Testis (tissue), 3 donors: Measurements from ENCODE around the gene UTP18. TPM values are rescaled to one million over a fixed set of nuclear protein-coding genes. Genes with fewer than 3 reads are reported as not detected.

ENCODE experiments used
- DNase-seq: peaks from one replicate; pipeline ENCODE4 v3.0.0-alpha.2; 2019
- H3K27ac ChIP-seq, 2 donors: fragments of 200-600 bp; sonication (generic); one replicate each; pipeline ENCODE4 v1.5.1; 2019
- H3K27me3 ChIP-seq: fragments of 200-600 bp; sonication (generic); one replicate; pipeline ENCODE4 v1.5.1; 2019
- H3K36me3 ChIP-seq: fragments of 200-600 bp; sonication (generic); one replicate; pipeline ENCODE4 v1.5.1; 2017; ENCODE audit warnings: low read depth; ENCODE audit errors: missing control alignments
- H3K4me1 ChIP-seq: fragments of 200-600 bp; sonication (generic); one replicate; pipeline ENCODE4 v1.5.1; 2019
- H3K4me3 ChIP-seq, 2 donors: fragments of 200-600 bp; sonication (generic); one replicate each; pipeline ENCODE4 v1.5.1; 2017 to 2019
- H3K9me3 ChIP-seq: fragments of 200-600 bp; sonication (generic); one replicate; pipeline ENCODE4 v1.5.1; 2017
- CTCF ChIP-seq, 3 experiments: fragments of 450-650 bp in 2 of 3; fragments of 200-600 bp in 1 of 3; sonication (generic) in 1 of 3; IDR thresholded peaks; one replicate each; pipeline ENCODE4 v1.5.1; 2016 to 2019; ENCODE audit warnings: antibody characterized with exemption in 3 of 3, mild to moderate bottlenecking in 2 of 3, moderate library complexity in 1 of 3
- POLR2A ChIP-seq: fragments of 450-650 bp; IDR thresholded peaks from one replicate; pipeline ENCODE4 v1.6.1; 2017; ENCODE audit warnings: antibody characterized with exemption, mild to moderate bottlenecking, moderate library complexity
- WGBS, 2 donors: methylation state at CpG; one replicate each; pipeline ENCODE4 v1.1.5; 2018; 5-methylcytosine and 5-hydroxymethylcytosine counted together
- intact Hi-C: fragments of 100-400 bp; cut with DNase I; formaldehyde crosslinking; loops from one replicate; pipeline ENCODE4 v1.15.1; 2023; ENCODE audit warnings: low total_unique reads
- polyA plus RNA-seq: library from polyadenylated mRNA; stranded (reverse); fragments of 350-450 nt; fragmentation: Illumina TruSeq; extraction: RNeasy Lipid Tissue Mini Kit (QIAGEN cat#74804); gene quantifications from one replicate; pipeline ENCODE4 v1.2.3, GENCODE V29; 2014; ENCODE audit warnings: low read depth, low replicate concordance; ENCODE audit not compliant: insufficient read depth
- total RNA-seq, 2 donors: library from RNA; depleted of rRNA; stranded (reverse); fragments of >200 nt; gene quantifications; one replicate each; pipeline ENCODE4 v1.2.3, GENCODE V29; 2016

UTP18 gene
- total and polyA plus RNA-seq, 3 donors from 2014 or later: 59.2 to 129 (median 71.2) TPM

GRCh38 chr17:51231999-51232398, 28.3 kb upstream of the UTP18 start:
- DNase-seq: no peak
- Histone ChIP-seq H3K9me3 (no peaks in the 10 kb centered on the region), H3K36me3 (no peaks in the 10 kb centered on the region), H3K4me3 (no peak overlapping the region), H3K4me1 (no peaks in the 10 kb centered on the region), H3K27ac (no peak overlapping the region), H3K27me3 (no peaks in the 10 kb centered on the region)
- intact Hi-C loops: no loop called here
- TF ChIP-seq CTCF (IDR thresholded peaks at IDR 0.05): no peak
- no peak for TF ChIP-seq POLR2A
- WGBS, 2 donors: 79 to 97% methylated on average over 4 of the region's 4 CpGs

GRCh38 chr17:51234162-51234561, 26.2 kb upstream of the UTP18 start:
- no peak for TF ChIP-seq CTCF (IDR thresholded peaks at IDR 0.05)

GRCh38 chr17:51238255-51238887, 22.0 kb upstream of the UTP18 start:
- no peak overlapping the region for H3K27ac ChIP-seq
- TF ChIP-seq POLR2A (no peak), CTCF (IDR thresholded peaks at IDR 0.05) (no peak)
- H3K27me3 ChIP-seq: no peaks in the 10 kb centered on the region
- no peaks in the 10 kb centered on the region for H3K9me3 ChIP-seq
- 84 to 86% methylated on average over 6 of the region's 6 CpGs for WGBS, 2 donors
- no peaks in the 10 kb centered on the region for H3K4me1 ChIP-seq
- H3K4me3 ChIP-seq: no peak overlapping the region
- intact Hi-C loops: no loop called here
- no peaks in the 10 kb centered on the region for H3K36me3 ChIP-seq
- DNase-seq: no peak

More at GRCh38 chr17:51234162-51234561, 26.2 kb upstream of the UTP18 start:
- intact Hi-C loops: no loop called here
- no peaks in the 10 kb centered on the region for H3K27me3 ChIP-seq
- no peaks in the 10 kb centered on the region for H3K9me3 ChIP-seq
- DNase-seq: no peak
- no peak overlapping the region for H3K4me3 ChIP-seq
- H3K36me3 ChIP-seq: no peaks in the 10 kb centered on the region
- H3K4me1 ChIP-seq: no peaks in the 10 kb centered on the region
- WGBS, 2 donors: 87 to 92% methylated on average over 6 of the region's 6 CpGs
- H3K27ac ChIP-seq: no peak overlapping the region

GRCh38 chr17:51240275-51240674, 20.1 kb upstream of the UTP18 start:
- Histone ChIP-seq H3K4me1 (no peaks in the 10 kb centered on the region), H3K36me3 (no peaks in the 10 kb centered on the region), H3K9me3 (no peaks in the 10 kb centered on the region), H3K27ac (no peak overlapping the region), H3K4me3 (no peak overlapping the region), H3K27me3 (no peaks in the 10 kb centered on the region)
- 69 to 76% methylated on average over 2 of the region's 2 CpGs for WGBS, 2 donors
- no peak for TF ChIP-seq POLR2A
- intact Hi-C loops: no loop called here
- DNase-seq: no peak

GRCh38 chr17:51244041-51244440, 16.3 kb upstream of the UTP18 start:
- Histone ChIP-seq H3K27me3 (no peaks in the 10 kb centered on the region), H3K4me1 (no peaks in the 10 kb centered on the region), H3K36me3 (no peaks in the 10 kb centered on the region), H3K9me3 (no peaks in the 10 kb centered on the region), H3K27ac (no peak overlapping the region), H3K4me3 (no peak overlapping the region)
- DNase-seq: no peak
- WGBS, 2 donors: 84 to 89% methylated on average over 4 of the region's 4 CpGs
- TF ChIP-seq CTCF (IDR thresholded peaks at IDR 0.05) (no peak), POLR2A (no peak)
- intact Hi-C loops: no loop called here
